HepG2 (cell line): ENCODE data around the gene SLC7A6OS.

ENCODE experiments used
- FOSL2 ChIP-seq: sonication (generic); formaldehyde crosslinking; IDR thresholded peaks from 2 replicates; pipeline ENCODE4 v1.4.0; 2020; ENCODE audit warnings: missing genetic modification reagents
- MTA1 ChIP-seq: sonication (generic); formaldehyde crosslinking; IDR thresholded peaks from 2 replicates; pipeline ENCODE4 v1.4.0; 2020; ENCODE audit warnings: missing genetic modification reagents, mild to moderate bottlenecking, borderline replicate concordance
- NPAS2 ChIP-seq: sonication (generic); formaldehyde crosslinking; IDR thresholded peaks from 2 replicates; pipeline ENCODE4 v1.8.0; 2022; ENCODE audit warnings: mild to moderate bottlenecking, missing genetic modification reagents, borderline replicate concordance
- SMC3 ChIP-seq: IDR thresholded peaks from 2 replicates; pipeline ENCODE4 v1.6.1; 2011; ENCODE audit warnings: low read length, improper control_type of control experiment
- SP1 ChIP-seq, 2 experiments: fragments of 450-650 bp in 1 of 2; sonication (generic) in 1 of 2; formaldehyde crosslinking in 1 of 2; IDR thresholded peaks; 2 replicates each; pipeline versions ENCODE4 v1.4.0 to v1.6.1; 2016 to 2020; ENCODE audit warnings: missing genetic modification reagents in 1 of 2
- TAF1 ChIP-seq: sonication (generic); formaldehyde crosslinking; IDR thresholded peaks from 2 replicates; pipeline ENCODE4 v1.4.0; 2020; ENCODE audit warnings: missing genetic modification reagents
- ZNF747 ChIP-seq: sonication (generic); formaldehyde crosslinking; IDR thresholded peaks from 2 replicates; pipeline ENCODE4 v1.8.1; 2023; ENCODE audit warnings: missing genetic modification reagents, mild to moderate bottlenecking, borderline replicate concordance
- ZNF83 ChIP-seq: sonication (generic); formaldehyde crosslinking; IDR thresholded peaks from 2 replicates; pipeline ENCODE4 v1.4.0; 2020; ENCODE audit warnings: missing genetic modification reagents, mild to moderate bottlenecking, borderline replicate concordance
- TF ChIP-seq, protein P1 (sequence below): IDR thresholded peaks from 2 replicates; pipeline ENCODE4 v1.6.1; 2012; ENCODE audit warnings: inconsistent platforms
- TF ChIP-seq, protein P2 (sequence below): sonication (generic); formaldehyde crosslinking; IDR thresholded peaks from 2 replicates; pipeline ENCODE4 v1.4.0; 2020; ENCODE audit warnings: mild to moderate bottlenecking, missing genetic modification reagents

DNA sequence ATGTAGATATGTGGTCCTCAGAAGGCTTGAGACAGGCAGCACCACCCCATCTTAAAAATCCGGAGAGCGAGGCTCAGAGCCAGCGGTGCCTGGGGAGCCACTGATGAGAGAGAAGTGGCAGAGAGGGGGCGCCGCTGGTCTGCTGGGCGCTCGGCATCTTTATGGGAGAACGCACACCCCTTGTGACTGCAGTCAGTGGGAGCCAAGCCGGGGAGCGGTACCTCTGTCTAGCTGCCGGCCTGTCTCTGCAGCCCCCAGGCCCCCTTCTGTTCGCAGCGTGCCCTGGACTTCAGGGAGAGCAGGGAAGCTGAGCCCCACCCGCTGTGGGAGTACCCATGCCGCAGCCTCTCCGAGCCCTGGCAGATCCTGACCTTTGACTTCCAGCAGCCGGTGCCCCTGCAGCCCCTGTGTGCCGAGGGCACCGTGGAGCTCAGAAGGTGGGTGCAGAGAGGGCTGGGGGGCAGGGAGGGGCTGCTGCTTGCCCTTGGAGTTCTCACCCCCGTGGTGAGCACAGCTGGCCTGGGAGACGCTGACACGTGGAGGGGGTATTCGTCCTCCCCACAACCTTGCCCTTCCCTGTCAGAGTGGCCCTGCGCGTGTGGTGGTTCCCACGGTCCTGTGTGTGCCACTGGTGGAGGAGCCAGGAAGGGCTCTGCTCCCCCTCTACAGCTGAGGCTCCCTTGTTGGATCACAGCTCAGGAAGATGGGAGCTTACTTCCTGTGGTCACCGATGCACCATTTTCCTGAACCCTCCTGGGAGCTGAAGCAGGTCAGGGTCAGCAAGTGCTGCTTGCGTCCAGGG lies 44.9 kb upstream of the SLC7A6OS start:
- TF ChIP-seq SMC3 (no peak), MTA1 (CRISPR knock-in tag) (no peak), ZNF747 (no peak), SP1 (IDR thresholded peaks at IDR 0.05) (no peak), SP1 (CRISPR knock-in tag; IDR thresholded peaks at IDR 0.05) (no peak), ZNF83 (CRISPR knock-in tag) (no peak), NPAS2 (no peak), FOSL2 (CRISPR knock-in tag) (no peak), TAF1 (CRISPR knock-in tag) (no peak)
- TF ChIP-seq, protein P1, sequence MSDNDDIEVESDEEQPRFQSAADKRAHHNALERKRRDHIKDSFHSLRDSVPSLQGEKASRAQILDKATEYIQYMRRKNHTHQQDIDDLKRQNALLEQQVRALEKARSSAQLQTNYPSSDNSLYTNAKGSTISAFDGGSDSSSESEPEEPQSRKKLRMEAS = no peak
- TF ChIP-seq, protein P2, sequence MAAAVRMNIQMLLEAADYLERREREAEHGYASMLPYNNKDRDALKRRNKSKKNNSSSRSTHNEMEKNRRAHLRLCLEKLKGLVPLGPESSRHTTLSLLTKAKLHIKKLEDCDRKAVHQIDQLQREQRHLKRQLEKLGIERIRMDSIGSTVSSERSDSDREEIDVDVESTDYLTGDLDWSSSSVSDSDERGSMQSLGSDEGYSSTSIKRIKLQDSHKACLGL (CRISPR knock-in tag) = no peak
